ENCODE data around the gene PDK3.

DNA sequence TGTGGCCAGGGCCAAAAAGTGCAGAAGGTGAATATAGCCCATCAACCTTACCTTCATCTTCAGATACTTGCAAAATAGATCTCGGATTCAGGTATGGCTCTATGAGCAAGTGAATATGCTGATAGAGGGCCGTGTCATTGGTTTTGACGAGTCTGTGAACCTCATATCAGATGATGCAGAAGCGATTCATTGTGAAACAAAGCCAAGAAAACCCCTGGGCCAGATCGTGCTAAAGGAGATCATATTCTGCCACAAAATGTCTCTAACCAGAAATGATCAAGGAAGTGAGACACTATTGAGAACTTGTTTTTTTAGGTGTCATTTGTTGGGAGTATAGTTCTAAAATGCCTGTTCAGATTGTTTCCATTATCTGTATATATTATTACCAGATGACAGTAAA is 48.3 kb downstream of the PDK3 start:
- no peak for TF ChIP-seq POLR2A (IDR thresholded peaks at IDR 0.05)
- TF ChIP-seq, protein P1, sequence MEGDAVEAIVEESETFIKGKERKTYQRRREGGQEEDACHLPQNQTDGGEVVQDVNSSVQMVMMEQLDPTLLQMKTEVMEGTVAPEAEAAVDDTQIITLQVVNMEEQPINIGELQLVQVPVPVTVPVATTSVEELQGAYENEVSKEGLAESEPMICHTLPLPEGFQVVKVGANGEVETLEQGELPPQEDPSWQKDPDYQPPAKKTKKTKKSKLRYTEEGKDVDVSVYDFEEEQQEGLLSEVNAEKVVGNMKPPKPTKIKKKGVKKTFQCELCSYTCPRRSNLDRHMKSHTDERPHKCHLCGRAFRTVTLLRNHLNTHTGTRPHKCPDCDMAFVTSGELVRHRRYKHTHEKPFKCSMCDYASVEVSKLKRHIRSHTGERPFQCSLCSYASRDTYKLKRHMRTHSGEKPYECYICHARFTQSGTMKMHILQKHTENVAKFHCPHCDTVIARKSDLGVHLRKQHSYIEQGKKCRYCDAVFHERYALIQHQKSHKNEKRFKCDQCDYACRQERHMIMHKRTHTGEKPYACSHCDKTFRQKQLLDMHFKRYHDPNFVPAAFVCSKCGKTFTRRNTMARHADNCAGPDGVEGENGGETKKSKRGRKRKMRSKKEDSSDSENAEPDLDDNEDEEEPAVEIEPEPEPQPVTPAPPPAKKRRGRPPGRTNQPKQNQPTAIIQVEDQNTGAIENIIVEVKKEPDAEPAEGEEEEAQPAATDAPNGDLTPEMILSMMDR (IDR thresholded peaks at IDR 0.05), result no peak
